Motor neuron (in vitro differentiated cells): ENCODE measurements around the gene RANBP3. TPM values are rescaled to one million over a fixed set of nuclear protein-coding genes. Genes with fewer than 3 reads are reported as not detected.

Experiments
- total RNA-seq, 8 experiments: library from RNA; unstranded; fragments of 300-600 nt; gene quantifications; 2 replicates each; pipeline versions ENCODE4 v1.2.3 to v1.2.4, GENCODE V29; 2022

Gene RANBP3
- total RNA-seq, 8 experiments from 2014 or later, result 31.5 to 69.1 (median 41.0) TPM

Other genes with a start within 250 kb of the RANBP3 start
- gene PRR22, start 193.4 kb downstream of the RANBP3 start, total RNA-seq, result 1 to 10 TPM in 6 of 8 experiments, under 1 TPM in 2; 0.43 to 5.7 (median 1.3) TPM
- 10 to 100 TPM in 7 of 8 experiments, 1 to 10 TPM in 1; 8.9 to 49.0 (median 20.2) TPM for gene DUS3L, start 187.0 kb downstream of the RANBP3 start, total RNA-seq
- 1 to 10 TPM in 3 of 8 experiments, under 1 TPM in 3, not detected in 2; 0.49 to 2.7 (median 1.1) TPM for gene NRTN, start 173.1 kb downstream of the RANBP3 start, total RNA-seq
- 1 to 10 TPM in 2 of 8 experiments, under 1 TPM in 5, not detected in 1; 0.35 to 2.2 (median 0.87) TPM for gene FUT6, start 138.4 kb downstream of the RANBP3 start, total RNA-seq
- 1 to 10 TPM in 4 of 8 experiments, under 1 TPM in 2, not detected in 2; 0.21 to 4.5 (median 1.4) TPM for gene FUT3, start 126.7 kb downstream of the RANBP3 start, total RNA-seq
- gene FUT5, start 107.6 kb downstream of the RANBP3 start, total RNA-seq, result 1 to 10 TPM in 1 of 8 experiments, under 1 TPM in 5, not detected in 2; 0.13 to 1.6 (median 0.44) TPM
- 100 to 1,000 TPM; 253 to 531 (median 343) TPM for gene NDUFA11, start 74.3 kb downstream of the RANBP3 start, total RNA-seq
- gene VMAC, start 73.3 kb downstream of the RANBP3 start, total RNA-seq, result 1 to 10 TPM; 1.8 to 5.2 (median 3.3) TPM
- gene CAPS, start 63.9 kb downstream of the RANBP3 start, total RNA-seq, result 10 to 100 TPM in 3 of 8 experiments, 1 to 10 TPM in 5; 3.1 to 62.5 (median 8.0) TPM
- 10 to 100 TPM in 1 of 8 experiments, 1 to 10 TPM in 7; 1.4 to 23.2 (median 7.4) TPM for gene RFX2, start 132.4 kb upstream of the RANBP3 start, total RNA-seq
- under 1 TPM in 6 of 8 experiments, not detected in 2; 0.11 to 0.82 (median 0.45) TPM for gene ACSBG2, start 157.5 kb upstream of the RANBP3 start, total RNA-seq